Measurements from ENCODE around the gene TPRN.

TPRN gene

GRCh38 chr9:137223078-137223970 lies 22.8 kb upstream of the TPRN start:
- TF ChIP-seq TAF1 (IDR thresholded peaks at IDR 0.05; ENCODE audit: borderline replicate concordance, insufficient read depth, low read length): peak; percentile 55; the same call in 1 of the 2 replicates
- TF ChIP-seq POLR2AphosphoS5 (IDR thresholded peaks at IDR 0.05; ENCODE audit: low read depth, low read length): peak; percentile 89
- no peak for TF ChIP-seq SIN3A (IDR thresholded peaks at IDR 0.05; ENCODE audit: borderline replicate concordance, insufficient read depth, low read length)

- no peak for TF ChIP-seq REST (IDR thresholded peaks at IDR 0.05; ENCODE audit: insufficient read depth in 1 of 2, low read depth in 2 of 2, low read length in 2 of 2)
- TF ChIP-seq TAF1 (IDR thresholded peaks at IDR 0.05; ENCODE audit: borderline replicate concordance, insufficient read depth, low read length): no peak
- no peak for TF ChIP-seq SIN3A (IDR thresholded peaks at IDR 0.05; ENCODE audit: borderline replicate concordance, insufficient read depth, low read length)
- no peak for TF ChIP-seq POLR2AphosphoS5 (IDR thresholded peaks at IDR 0.05; ENCODE audit: low read depth, low read length)
- no peak for TF ChIP-seq FOXP2 (optimal IDR thresholded peaks at IDR 0.05; ENCODE audit: borderline replicate concordance, extremely low read depth, extremely low read length, insufficient read depth)
These were observed 21.9 kb upstream of the TPRN start, which contains the start of gene RNF208 for GRCh38 chr9:137222190-137223077. TSS of gene RNF208 (minus strand) at chr9:137222240. CDS start at chr9:137221212, 1,028 bp downstream.

GRCh38 chr9:137221506-137222111 lies 21.1 kb upstream of the TPRN start:
- no peak for TF ChIP-seq FOXP2 (optimal IDR thresholded peaks at IDR 0.05; ENCODE audit: borderline replicate concordance, extremely low read depth, extremely low read length, insufficient read depth)
- TF ChIP-seq TAF1 (IDR thresholded peaks at IDR 0.05; ENCODE audit: borderline replicate concordance, insufficient read depth, low read length): no peak
- TF ChIP-seq SIN3A (IDR thresholded peaks at IDR 0.05; ENCODE audit: borderline replicate concordance, insufficient read depth, low read length): no peak
- TF ChIP-seq REST (IDR thresholded peaks at IDR 0.05; ENCODE audit: insufficient read depth in 1 of 2, low read depth in 2 of 2, low read length in 2 of 2): no peak
- TF ChIP-seq POLR2AphosphoS5 (IDR thresholded peaks at IDR 0.05; ENCODE audit: low read depth, low read length): no peak

- TF ChIP-seq POLR2AphosphoS5 (IDR thresholded peaks at IDR 0.05; ENCODE audit: low read depth, low read length) (no peak), TAF1 (IDR thresholded peaks at IDR 0.05; ENCODE audit: borderline replicate concordance, insufficient read depth, low read length) (no peak), SIN3A (IDR thresholded peaks at IDR 0.05; ENCODE audit: borderline replicate concordance, insufficient read depth, low read length) (no peak), FOXP2 (optimal IDR thresholded peaks at IDR 0.05; ENCODE audit: borderline replicate concordance, extremely low read depth, extremely low read length, insufficient read depth) (no peak), REST (IDR thresholded peaks at IDR 0.05; ENCODE audit: insufficient read depth in 1 of 2, low read depth in 2 of 2, low read length in 2 of 2) (no peak)
These were observed 20.6 kb upstream of the TPRN start for GRCh38 chr9:137221095-137221505.
